RCC 7860 (cell line): ENCODE measurements around the gene DNAH8.

ENCODE experiments used
- DNase-seq: peaks from one replicate; pipeline ENCODE4 v3.0.0-alpha.2; 2015; ENCODE audit warnings: low spot score
- FAIRE-seq: peaks from 2 replicates; lab custom pipeline; 2012; peaks lifted over from hg19 to GRCh38; lab: Jason Lieb, UNC

DNAH8 gene

GRCh38 chr6:38815250-38815649, 100.1 kb downstream of the DNAH8 start:
- FAIRE-seq (no peak), DNase-seq (no peak)

- DNase-seq, result no peak
Observed at GRCh38 chr6:38818691-38819090, 103.6 kb downstream of the DNAH8 start.

GRCh38 chr6:38822963-38823362, 107.9 kb downstream of the DNAH8 start:
- DNase-seq, result no peak
- FAIRE-seq, result no peak

More at GRCh38 chr6:38818691-38819090, 103.6 kb downstream of the DNAH8 start:
- FAIRE-seq, result no peak

DNA sequence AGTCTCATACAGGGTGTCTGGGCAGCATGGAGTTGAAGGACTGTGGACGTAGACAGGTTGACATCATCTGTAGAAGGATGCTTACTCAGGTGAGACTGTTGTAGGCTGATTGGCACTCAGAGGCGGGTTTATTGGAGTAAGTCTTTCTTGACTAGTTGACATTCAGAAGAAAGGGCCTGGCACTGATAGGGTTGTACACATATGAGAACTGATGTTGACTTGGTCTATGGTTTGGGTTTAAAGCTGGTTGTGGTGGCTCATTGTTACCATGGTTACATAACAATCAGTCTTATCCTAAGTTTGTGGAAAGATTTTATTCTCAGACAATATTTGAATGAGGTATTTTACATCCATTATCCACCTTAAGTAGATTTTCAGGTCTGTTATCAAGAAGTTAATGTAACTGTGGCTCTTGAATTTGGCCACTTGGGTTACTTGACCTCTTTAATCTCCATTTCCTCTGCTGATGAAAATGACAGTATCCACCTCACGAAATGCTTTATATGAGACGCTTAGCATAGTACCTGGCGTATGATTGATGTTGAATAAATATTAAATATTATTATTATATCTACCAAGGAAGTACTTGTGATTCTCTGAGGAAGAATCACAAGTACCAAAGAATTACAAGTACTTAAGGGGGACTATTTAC, 109.3 kb downstream of the DNAH8 start:
- DNase-seq (no peak), FAIRE-seq (no peak)

DNA sequence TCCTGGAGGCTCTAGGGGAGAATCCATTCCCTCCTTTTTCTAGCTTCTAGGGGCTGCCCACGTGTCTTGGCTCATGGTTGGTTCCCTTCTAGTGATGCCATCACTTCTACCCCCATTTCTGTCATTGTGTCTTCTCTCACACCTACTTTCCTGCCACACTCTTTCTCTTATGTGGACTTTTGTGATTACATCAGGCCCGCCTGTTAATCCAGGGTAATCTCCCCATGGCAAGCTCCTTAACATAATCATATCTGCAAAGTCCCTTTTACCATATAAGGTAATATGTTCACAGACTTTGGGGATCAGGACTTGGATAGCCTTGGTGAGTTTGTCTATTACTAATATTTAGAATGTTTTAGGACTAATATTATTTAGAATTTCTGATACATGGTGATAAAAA, 111.9 kb downstream of the DNAH8 start:
- DNase-seq (no peak), FAIRE-seq (no peak)

GRCh38 chr6:38831865-38832264, 116.8 kb downstream of the DNAH8 start:
- FAIRE-seq (no peak), DNase-seq (no peak)

- FAIRE-seq, result no peak
- DNase-seq, result no peak
Observed at GRCh38 chr6:38833320-38833719, 118.2 kb downstream of the DNAH8 start.

GRCh38 chr6:38836585-38836984, 121.5 kb downstream of the DNAH8 start:
- DNase-seq, result no peak
- no peak for FAIRE-seq

- FAIRE-seq (no peak), DNase-seq (no peak)
Observed at GRCh38 chr6:38837101-38837500, 122.0 kb downstream of the DNAH8 start.

GRCh38 chr6:38843798-38844197, 128.7 kb downstream of the DNAH8 start:
- no peak for FAIRE-seq

GRCh38 chr6:38845931-38846330, 130.8 kb downstream of the DNAH8 start:
- DNase-seq (no peak), FAIRE-seq (no peak)

More at GRCh38 chr6:38843798-38844197, 128.7 kb downstream of the DNAH8 start:
- no peak for DNase-seq

- FAIRE-seq, result no peak
- no peak for DNase-seq
Observed at GRCh38 chr6:38846361-38846760, 131.2 kb downstream of the DNAH8 start.

DNA sequence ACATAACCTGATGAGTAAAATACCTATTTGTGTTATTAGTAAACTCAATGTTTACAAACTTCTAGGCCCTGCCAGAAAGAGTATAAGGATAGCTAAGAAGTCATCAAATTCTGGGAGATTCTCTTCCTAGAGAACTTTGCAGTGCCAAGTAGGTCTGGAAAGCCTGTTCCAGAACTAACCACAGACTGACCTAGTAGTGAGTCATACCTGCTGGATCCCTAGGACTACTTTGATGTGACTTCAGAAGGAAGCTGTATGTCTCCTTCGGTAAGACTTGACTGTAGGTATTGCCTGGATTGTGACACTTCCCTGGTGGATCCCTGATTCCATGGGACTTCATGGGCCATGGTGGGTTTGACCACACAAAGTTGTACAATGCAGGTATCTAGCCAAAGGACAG, 131.7 kb downstream of the DNAH8 start:
- peak; percentile 25 for DNase-seq
- no peak for FAIRE-seq

- DNase-seq (no peak), FAIRE-seq (no peak)
Observed at GRCh38 chr6:38847497-38847896, 132.4 kb downstream of the DNAH8 start.

DNA sequence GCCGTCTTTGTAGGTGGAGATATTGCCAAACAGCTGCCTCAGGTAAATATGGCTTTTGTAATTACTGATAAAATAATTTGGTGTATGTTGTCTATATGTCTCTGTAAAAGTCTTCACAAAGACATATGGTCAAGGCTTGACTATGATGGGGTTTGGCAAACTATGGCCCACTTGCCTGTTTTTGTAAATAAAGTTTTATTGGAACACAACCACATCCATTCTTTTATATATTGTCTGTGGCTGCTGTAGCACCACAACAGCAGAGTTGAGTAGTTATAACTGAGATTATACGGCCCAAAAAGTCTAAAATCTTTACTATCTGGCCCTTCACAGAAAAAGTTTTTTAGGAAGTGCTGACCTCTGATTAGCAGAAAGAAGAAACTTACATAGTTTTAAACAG, 133.6 kb downstream of the DNAH8 start:
- FAIRE-seq, result no peak

GRCh38 chr6:38852215-38852614, 137.1 kb downstream of the DNAH8 start:
- no peak for FAIRE-seq
- no peak for DNase-seq

More for the DNA sequence above, 133.6 kb downstream of the DNAH8 start:
- DNase-seq, result no peak

GRCh38 chr6:38853236-38853635, 138.1 kb downstream of the DNAH8 start:
- DNase-seq (no peak), FAIRE-seq (no peak)

DNA sequence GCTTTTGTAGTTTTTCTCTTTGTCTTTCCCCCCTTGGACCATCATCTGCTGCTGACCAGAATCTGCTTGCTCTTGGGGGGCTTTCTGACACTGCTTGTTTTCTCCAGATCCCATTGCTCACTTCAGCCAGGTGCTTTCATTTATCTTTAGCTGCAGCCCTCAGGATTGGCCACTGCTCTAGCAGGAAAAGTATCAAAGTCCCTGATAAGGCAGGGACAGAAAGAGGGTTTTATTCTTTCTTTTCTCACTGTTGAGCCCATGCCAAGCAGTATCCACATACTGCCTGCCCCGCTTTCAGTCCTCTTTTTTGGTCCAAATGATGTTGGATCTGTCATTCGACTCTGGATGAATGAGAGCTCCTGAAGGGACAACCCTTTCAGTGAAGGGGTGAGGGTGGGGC, 141.4 kb downstream of the DNAH8 start:
- FAIRE-seq, result no peak
- DNase-seq, result no peak

- FAIRE-seq (no peak), DNase-seq (no peak)
Observed at GRCh38 chr6:38857815-38858214, 142.7 kb downstream of the DNAH8 start.

GRCh38 chr6:38860041-38860440, 144.9 kb downstream of the DNAH8 start:
- FAIRE-seq (no peak), DNase-seq (no peak)

DNA sequence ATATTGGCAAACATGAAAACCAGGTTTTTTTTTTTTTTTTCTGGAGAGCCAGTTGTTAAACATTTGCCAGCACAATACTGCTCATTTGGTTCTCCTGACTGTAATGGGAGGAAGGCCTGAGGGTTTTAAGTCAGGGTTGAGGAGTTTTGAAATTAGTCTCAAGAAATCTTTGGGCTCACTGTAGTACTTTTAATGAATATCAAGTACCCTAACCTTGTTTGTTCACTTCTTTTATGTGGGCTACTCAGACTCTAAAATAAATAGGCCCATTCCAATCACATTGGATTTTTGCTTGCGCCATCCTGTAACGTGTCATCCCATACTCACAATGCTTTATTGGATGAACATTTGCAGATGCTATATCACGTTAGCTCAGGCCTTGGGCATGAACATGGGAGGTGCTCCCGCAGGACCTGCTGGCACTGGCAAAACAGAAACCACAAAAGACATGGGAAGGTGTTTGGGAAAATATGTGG, 146.9 kb downstream of the DNAH8 start:
- no peak for DNase-seq
- no peak for FAIRE-seq

- DNase-seq (no peak), FAIRE-seq (no peak)
Observed at GRCh38 chr6:38865521-38866174, 150.5 kb downstream of the DNAH8 start.
